ENCODE data around the gene TGM3. TPM values are rescaled to one million over a fixed set of nuclear protein-coding genes. Genes with fewer than 3 reads are reported as not detected.

Gene TGM3
- total RNA-seq, 4 donors from 2014 or later = 0.21 TPM; not detected in 3

- DNase-seq = no peak
These were observed 19.6 kb downstream of the TGM3 start for GRCh38 chr20:2315440-2315778.

GRCh38 chr20:2316847-2317495 lies 21.2 kb downstream of the TGM3 start:
- intact Hi-C loops (cut with DNase I; ENCODE audit: low total_unique reads) = no loop called here
- no peaks in the 10 kb centered on the region for H3K9me3 ChIP-seq
- H3K27ac ChIP-seq = no peak overlapping the region
- H3K4me3 ChIP-seq = no peak overlapping the region
- H3K36me3 ChIP-seq = no peaks in the 10 kb centered on the region
- TF ChIP-seq POLR2A (IDR thresholded peaks at IDR 0.05) (no peak), CTCF (IDR thresholded peaks at IDR 0.05) (no peak)
- no peak for DNase-seq
- H3K27me3 ChIP-seq = no peaks in the 10 kb centered on the region
- H3K4me1 ChIP-seq = no peaks in the 10 kb centered on the region

More at GRCh38 chr20:2315440-2315778, 19.6 kb downstream of the TGM3 start:
- intact Hi-C loops (cut with DNase I; ENCODE audit: low total_unique reads) = no loop called here
- Histone ChIP-seq H3K27me3 (no peaks in the 10 kb centered on the region), H3K27ac (no peak overlapping the region), H3K4me3 (no peak overlapping the region), H3K4me1 (no peaks in the 10 kb centered on the region), H3K36me3 (no peaks in the 10 kb centered on the region), H3K9me3 (no peaks in the 10 kb centered on the region)
- no peak for TF ChIP-seq CTCF (IDR thresholded peaks at IDR 0.05)
- no peak for TF ChIP-seq POLR2A (IDR thresholded peaks at IDR 0.05)

- Histone ChIP-seq H3K27me3 (no peaks in the 10 kb centered on the region), H3K27ac (no peak overlapping the region), H3K36me3 (no peaks in the 10 kb centered on the region), H3K4me3 (no peak overlapping the region), H3K4me1 (no peaks in the 10 kb centered on the region), H3K9me3 (no peaks in the 10 kb centered on the region)
- TF ChIP-seq CTCF (IDR thresholded peaks at IDR 0.05) (no peak), POLR2A (IDR thresholded peaks at IDR 0.05) (no peak)
- DNase-seq = no peak
- intact Hi-C loops (cut with DNase I; ENCODE audit: low total_unique reads) = no loop called here
These were observed 25.2 kb downstream of the TGM3 start for GRCh38 chr20:2320813-2321658.

- H3K4me3 ChIP-seq = no peak overlapping the region
- no peak for TF ChIP-seq CTCF (IDR thresholded peaks at IDR 0.05)
- no peak for TF ChIP-seq POLR2A (IDR thresholded peaks at IDR 0.05)
- no peak overlapping the region for H3K27ac ChIP-seq
- no peaks in the 10 kb centered on the region for H3K9me3 ChIP-seq
- no peaks in the 10 kb centered on the region for H3K4me1 ChIP-seq
- no peaks in the 10 kb centered on the region for H3K36me3 ChIP-seq
- no peak for DNase-seq
- no peaks in the 10 kb centered on the region for H3K27me3 ChIP-seq
- intact Hi-C loops (cut with DNase I; ENCODE audit: low total_unique reads) = no loop called here
These were observed 27.2 kb downstream of the TGM3 start for GRCh38 chr20:2323051-2323450.

- intact Hi-C loops (cut with DNase I; ENCODE audit: low total_unique reads) = no loop called here
- Histone ChIP-seq H3K27ac (no peak overlapping the region), H3K36me3 (no peaks in the 10 kb centered on the region), H3K27me3 (no peaks in the 10 kb centered on the region), H3K9me3 (no peaks in the 10 kb centered on the region), H3K4me1 (no peaks in the 10 kb centered on the region), H3K4me3 (no peak overlapping the region)
- no peak for TF ChIP-seq POLR2A (IDR thresholded peaks at IDR 0.05)
- no peak for TF ChIP-seq CTCF (IDR thresholded peaks at IDR 0.05)
- no peak for DNase-seq
These were observed 30.2 kb downstream of the TGM3 start for GRCh38 chr20:2326046-2326445.
